C4-2B (cell line): Measurements from ENCODE around the gene BMPR2.
"Not testable (repeated sequence)": the region's sequence is repeated elsewhere in the genome, so short reads cannot be mapped to it uniquely, and the experiment has no call there.

ENCODE experiments used
- H3K27ac ChIP-seq: fragments of 450-650 bp; 2 replicates; pipeline ENCODE4 v1.5.1; 2017
- ZFX ChIP-seq: fragments of 450-650 bp; IDR thresholded peaks from 2 replicates; pipeline ENCODE4 v1.6.1; 2017
- TF ChIP-seq, protein P1 (sequence below): fragments of 450-650 bp; conservative IDR thresholded peaks from 2 replicates; pipeline ENCODE4 v1.5.1; 2017; ENCODE audit warnings: mild to moderate bottlenecking

The BMPR2 gene

DNA sequence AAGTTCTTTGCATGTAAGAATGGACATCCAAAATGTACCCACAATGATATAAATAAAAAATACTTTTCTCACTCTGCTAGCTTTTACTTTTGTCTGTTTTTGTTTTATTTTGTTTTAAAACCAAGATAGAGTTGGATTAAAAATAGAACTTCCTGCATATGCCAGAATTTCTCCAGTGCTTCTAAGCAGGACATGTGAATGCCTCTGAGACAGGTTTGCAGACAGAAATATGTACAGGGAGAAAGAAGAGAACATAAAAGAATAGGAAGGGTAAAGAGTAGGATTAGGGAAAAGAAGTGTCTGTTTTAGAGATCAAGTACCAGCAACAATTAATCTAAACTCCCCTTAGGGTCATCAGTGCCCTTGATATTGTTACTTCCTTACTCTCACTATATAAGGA lies 114.4 kb downstream of the BMPR2 start:
- no peak for TF ChIP-seq ZFX
- TF ChIP-seq, protein P1, sequence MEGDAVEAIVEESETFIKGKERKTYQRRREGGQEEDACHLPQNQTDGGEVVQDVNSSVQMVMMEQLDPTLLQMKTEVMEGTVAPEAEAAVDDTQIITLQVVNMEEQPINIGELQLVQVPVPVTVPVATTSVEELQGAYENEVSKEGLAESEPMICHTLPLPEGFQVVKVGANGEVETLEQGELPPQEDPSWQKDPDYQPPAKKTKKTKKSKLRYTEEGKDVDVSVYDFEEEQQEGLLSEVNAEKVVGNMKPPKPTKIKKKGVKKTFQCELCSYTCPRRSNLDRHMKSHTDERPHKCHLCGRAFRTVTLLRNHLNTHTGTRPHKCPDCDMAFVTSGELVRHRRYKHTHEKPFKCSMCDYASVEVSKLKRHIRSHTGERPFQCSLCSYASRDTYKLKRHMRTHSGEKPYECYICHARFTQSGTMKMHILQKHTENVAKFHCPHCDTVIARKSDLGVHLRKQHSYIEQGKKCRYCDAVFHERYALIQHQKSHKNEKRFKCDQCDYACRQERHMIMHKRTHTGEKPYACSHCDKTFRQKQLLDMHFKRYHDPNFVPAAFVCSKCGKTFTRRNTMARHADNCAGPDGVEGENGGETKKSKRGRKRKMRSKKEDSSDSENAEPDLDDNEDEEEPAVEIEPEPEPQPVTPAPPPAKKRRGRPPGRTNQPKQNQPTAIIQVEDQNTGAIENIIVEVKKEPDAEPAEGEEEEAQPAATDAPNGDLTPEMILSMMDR = no peak
- no peak overlapping the region for H3K27ac ChIP-seq

DNA sequence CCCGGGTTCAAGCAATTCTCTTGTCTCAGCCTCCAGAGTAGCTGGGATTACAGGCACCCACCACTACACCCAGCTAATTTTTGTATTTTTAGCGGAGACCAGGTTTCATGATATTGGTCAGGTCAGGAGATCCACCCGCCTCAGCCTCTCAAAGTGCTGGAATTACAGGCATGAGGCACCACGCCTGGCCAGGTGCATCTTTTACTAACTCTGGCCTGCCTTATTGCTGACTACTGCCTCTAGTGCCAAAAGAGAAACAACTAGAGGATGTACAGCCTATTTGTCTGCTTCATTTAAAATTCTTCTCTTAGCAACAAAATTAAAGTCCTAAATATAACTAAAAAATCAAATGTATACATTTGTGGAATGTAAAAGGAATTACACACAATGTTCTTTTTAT lies 115.4 kb downstream of the BMPR2 start:
- TF ChIP-seq, protein P1 = peak; percentile 22
- TF ChIP-seq ZFX = no peak
- no peak overlapping the region for H3K27ac ChIP-seq

DNA sequence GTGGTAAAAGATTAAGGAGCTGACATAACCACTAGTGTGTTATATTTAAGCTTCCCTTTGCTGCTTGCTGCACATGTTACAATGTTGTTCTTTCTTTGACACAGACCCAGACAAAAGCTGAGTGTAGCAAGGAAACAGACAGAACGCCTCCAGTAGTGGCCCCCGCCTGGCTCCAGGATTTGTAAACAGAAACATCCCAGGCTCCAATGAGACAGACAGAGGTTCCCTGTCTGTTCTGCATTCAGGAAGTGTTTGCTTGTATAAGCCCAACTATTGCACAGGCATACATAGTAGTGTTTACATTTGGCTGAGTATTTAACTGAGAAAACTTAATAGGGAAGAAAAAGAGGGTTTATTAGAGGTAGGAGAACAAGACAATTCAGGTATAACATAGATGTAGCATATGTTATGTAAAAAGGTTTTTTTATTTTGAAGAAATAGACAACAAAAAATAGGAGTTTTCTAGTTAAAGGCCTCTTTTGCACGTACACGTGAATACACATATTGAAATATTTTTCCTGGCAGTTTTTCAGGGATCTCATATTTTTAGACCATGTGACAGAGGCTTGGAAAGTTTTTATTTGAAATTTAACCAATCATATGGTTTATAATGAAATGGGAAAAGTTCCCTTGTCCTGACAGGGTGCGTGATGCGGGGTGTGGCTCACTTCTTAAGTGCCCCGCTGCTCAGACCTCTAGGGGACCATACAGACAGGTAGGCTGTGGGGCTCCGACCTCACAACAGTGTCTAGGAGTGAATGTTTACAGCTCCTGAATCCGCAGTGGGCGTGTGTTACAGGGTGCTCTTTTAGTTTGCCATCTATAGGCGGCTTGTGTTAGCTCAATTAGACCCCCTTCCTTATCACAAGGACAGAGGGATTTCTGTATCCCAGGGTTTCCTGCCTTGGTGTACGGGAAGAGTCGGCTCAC lies 118.4 kb downstream of the BMPR2 start:
- H3K27ac ChIP-seq = peak overlapping the region; percentile 39
- TF ChIP-seq, protein P1 = no peak
- TF ChIP-seq ZFX = no peak

DNA sequence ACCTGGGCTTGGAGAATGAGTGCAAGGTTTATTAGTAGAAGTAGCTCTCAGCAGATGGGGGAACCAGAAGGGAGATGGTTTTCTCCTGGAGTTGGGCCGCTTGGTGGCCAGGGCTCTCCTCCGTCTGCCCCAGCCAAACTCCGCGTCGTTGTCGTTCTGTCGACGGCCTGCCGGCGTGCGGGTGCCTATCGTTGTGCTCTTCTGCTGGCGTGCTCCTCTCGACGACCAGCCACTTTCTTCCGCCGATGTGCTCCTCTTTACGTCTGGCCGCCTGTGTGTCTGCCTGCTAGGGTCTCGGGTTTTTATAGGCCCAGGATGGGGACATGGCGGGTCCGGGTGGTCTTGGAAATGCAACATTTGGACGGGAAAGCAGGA lies 119.1 kb downstream of the BMPR2 start:
- TF ChIP-seq, protein P1 = no peak
- TF ChIP-seq ZFX = no peak
- H3K27ac ChIP-seq = peak overlapping the region; percentile 39

DNA sequence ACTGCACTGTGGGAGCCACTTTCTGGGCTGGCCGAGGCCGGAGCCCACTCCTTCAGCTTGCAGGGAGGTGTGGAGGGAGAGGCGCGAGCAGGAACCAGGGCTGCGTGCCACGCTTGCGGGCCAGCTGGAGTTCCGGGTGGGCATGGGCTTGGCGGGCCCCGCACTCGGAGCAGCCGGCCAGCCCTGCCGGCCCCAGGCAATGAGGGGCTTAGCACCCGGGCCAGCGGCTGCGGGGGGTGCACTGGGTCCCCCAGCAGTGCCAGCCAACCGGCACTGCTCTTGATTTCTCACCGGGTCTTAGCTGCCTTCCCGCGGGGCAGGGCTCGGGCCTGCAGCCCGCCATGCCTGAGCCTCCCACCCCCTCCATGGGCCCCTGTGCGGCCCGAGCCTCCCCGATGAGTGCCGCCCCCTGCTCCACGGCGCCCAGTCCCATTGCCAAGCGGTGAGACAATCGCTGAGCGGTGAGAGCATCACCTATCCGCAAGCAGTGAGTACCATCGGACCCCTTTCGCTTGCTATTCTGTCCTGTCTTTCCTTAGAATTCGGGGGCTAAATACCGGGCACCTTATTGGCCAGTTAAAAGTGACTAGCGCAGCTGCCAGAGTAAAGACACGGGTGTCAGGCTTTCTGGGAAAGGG lies 120.8 kb downstream of the BMPR2 start:
- H3K27ac ChIP-seq = not testable (repeated sequence)

DNA sequence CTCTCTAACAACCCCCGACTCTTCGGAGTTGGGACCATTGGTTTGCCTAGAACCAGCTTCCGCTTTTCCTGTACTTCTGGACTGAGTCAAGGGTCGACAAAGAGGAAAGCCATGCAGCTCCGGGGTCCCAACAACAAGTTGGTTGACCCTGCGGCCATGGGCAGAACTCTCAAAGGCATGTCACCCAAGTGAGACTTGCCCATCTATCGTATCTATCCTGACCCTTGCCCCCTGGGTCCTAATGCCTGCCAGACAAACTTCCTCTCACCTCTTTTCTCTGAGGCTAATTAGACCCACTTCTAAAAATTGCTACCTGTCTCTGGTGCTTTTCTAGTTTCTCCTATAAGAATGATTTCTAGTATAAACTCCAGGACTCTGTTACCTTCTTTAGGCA lies 121.3 kb downstream of the BMPR2 start:
- not testable (repeated sequence) for H3K27ac ChIP-seq

DNA sequence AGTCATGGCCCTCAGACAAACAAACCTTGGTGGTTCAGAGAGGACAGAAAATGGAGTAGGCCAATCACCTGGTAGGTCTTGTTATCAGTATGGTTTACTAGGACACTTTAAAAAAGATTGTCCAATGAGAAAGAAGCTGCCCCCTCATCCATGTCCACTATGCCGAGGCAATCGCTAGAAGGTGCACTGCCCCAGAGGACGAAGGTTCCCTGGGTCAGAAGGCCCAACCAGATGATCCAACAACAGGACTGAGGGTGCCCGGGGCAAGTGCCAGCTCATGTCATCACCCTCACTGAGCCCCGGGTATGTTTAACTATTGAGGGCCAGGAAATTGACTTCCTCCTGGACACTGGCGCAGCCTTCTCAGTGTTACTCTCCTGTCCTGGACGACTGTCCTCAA lies 123.7 kb downstream of the BMPR2 start:
- H3K27ac ChIP-seq = not testable (repeated sequence)

DNA sequence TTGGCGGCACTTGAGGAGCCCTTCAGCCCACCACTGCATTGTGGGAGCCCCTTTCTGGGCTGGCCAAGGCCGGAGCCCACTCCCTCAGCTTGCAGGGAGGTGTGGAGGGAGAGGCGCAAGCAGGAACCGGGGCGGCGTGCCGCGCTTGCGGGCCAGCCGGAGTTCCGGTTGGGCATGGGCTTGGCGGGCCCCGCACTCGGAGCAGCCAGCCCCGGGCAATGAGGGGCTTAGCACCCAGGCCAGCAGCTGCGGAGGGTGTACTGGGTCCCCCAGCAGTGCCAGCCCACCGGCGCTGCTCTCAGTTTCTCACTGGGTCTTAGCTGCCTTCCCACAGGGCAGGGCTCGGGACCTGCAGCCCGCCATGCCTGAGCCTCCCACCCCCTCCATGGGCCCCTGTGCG lies 127.1 kb downstream of the BMPR2 start:
- not testable (repeated sequence) for H3K27ac ChIP-seq

DNA sequence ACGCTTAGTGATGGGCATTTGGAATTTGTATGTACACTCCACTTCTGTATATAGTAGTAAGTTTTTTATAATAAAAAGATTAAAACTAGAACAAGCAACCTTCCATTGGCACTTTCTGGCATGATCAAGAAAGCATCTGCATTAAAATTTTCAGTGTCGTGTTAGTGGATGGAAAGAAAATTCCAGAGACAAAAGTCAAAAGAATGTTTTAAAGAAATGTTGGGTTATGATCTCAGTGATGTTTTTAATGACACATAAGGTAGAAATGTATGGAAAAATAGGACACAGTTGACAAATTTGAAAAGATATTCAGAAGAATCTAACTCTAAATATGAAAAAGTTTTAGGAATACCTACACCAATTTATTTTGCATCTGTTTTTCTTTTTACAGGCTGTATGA lies 132.6 kb downstream of the BMPR2 start:
- TF ChIP-seq, protein P1 = no peak
- no peak for TF ChIP-seq ZFX
- H3K27ac ChIP-seq = no peak overlapping the region
